AG08396 (cell line): ENCODE results near the gene SEC31B.

Experiments
- DNase-seq: peaks from one replicate; pipeline ENCODE4 v3.0.0; 2012; ENCODE audit warnings: low spot score, mixed read lengths

Gene SEC31B

GRCh38 chr10:100519311-100520051 lies at the start of gene SEC31B:
Gene SEC31B (minus strand): TSS chr10:100519861. CDS start chr10:100516952, 2,909 bp downstream.
- DNase-seq = peak; percentile 37

DNA sequence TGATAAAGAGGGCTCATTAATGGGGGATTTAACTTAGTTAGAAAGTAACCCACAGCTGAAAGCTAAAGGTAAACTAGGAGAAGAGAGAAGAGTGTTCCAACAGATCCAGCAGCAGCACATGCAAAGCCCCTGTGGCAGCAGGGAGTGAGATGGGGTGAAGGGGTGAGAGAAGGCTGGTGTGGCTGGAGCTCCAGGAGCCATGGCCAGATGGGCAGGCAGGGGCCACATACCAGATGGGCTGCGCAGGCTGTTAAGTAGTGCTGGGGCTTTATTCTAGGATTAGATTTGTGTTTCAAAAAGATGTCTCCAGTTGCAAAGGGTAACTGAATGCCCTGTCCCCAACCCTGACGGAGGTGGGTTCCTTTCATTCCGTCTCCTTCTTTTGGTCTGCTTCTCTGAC lies 49.3 kb upstream of the SEC31B start:
- no peak for DNase-seq

GRCh38 chr10:100567826-100568225 lies 48.2 kb upstream of the SEC31B start:
- no peak for DNase-seq

DNA sequence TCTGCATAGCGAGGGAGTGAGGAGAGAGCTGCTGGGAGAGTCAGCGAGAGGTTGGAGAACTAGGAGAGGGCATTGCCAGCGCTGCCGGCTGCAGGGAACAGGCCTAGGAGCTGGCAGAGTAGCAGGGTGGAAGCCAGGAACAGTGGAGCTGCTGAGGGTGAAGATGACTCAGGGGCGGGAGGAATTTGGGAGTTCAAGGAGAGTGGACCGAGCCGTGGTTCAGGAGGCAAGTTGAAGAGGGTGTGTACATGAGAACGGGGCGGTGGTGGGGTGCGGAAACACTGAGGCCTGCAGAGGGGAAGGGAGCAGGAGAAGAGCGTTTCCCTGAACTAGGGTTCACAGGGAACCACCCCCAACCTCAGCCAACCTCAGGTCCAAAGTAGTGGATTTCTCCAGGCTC lies 47.6 kb upstream of the SEC31B start:
- no peak for DNase-seq

- no peak for DNase-seq
Measured at GRCh38 chr10:100566561-100566960, 46.9 kb upstream of the SEC31B start.

DNA sequence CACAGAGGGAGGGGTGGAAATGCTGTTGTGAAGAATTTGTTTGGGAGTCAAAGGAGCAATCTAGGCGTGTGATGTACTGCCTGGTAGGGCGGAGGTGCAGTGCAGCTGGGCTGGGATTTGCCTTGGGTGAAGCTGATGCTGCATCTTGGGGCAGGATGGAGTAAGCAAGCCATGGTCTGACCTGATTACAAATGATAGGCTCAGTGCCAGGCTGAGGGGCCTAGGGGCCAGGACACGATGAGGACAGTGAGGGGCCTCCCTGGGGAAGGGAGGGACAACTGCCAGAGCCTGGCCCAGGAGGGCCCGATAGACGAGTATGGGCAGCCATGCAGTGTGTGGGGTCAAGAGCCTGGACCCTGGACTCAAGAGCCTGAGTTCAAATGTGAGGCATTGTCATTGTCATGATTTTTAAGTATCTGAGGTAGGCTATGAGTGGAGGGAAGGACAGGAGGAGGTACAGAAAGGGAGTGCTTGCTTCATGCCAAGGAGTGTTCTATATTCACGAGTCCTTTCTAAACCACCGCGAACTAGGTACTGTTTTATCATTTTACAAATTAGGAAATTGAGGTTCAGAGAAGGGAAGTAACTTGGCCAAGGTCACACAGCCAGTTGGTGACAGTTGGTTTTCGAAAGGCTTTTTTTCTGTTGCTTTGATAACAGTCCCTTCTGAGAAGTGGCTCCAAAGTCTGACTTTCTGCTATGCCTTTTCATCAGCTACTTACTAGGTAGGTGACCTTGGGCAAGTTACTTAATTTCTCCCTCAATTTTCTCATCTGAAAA lies 45.7 kb upstream of the SEC31B start:
- no peak for DNase-seq

GRCh38 chr10:100562008-100562672 lies 42.5 kb upstream of the SEC31B start:
- DNase-seq = peak; percentile 75

DNA sequence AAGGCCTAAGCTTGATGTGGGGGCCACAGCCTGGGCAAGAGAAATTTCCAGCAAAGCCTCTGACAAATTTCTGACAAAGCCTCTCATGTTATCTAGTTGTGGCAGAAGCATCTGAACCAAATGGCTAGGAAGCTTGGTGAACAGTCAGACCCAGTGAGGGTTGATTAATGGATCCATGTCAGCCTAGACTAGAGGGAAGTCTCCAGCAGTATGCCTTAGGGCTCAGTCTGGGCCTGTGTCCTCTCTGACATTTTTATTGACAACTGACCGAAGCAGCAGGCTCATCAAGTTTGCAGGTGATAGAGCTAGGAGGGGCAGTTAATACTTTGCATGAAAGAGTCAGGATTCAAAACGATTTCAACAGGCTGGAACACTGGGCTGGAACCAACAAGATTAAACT lies 41.3 kb upstream of the SEC31B start:
- DNase-seq = no peak

DNA sequence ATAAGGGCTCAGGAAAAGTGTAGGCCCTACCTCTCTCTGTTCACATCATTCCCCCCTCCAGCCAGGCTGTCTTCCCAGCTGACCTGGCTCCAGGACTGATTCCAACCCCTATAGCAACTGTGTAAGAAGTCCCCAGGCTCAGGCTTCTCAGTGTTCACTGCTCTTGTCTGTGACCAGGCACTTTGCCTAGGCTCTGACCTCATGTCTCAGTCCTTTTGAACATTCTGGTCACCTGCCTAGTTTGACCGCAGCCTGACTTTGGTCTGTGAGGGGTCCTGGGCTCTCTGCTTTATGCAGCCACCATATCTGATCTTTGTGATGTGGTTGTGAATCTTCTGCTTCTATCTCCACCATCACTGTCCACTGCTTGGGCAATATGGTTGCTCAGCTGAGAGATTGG lies 40.6 kb upstream of the SEC31B start:
- DNase-seq = no peak

GRCh38 chr10:100554902-100555301 lies 35.2 kb upstream of the SEC31B start:
- no peak for DNase-seq

DNA sequence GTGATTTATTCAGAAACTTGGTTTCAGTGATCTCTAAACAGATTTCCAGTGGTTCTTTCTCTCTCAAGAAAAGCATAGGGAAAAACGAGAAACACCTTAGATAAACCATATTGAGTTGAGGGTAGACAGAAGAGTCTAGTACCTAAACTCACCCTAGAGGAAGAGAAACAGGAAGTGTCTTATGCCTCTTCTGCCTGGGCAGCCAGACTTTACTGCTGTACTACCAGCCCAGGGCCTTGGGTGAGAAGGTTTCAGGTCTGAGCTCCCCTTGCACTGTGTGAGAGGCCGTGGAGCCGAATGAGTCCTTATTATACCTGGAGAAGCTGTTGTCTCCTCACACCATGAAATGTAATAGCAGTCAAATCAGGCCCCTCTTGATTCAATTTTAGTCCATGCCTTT lies 34.3 kb upstream of the SEC31B start:
- DNase-seq = no peak

DNA sequence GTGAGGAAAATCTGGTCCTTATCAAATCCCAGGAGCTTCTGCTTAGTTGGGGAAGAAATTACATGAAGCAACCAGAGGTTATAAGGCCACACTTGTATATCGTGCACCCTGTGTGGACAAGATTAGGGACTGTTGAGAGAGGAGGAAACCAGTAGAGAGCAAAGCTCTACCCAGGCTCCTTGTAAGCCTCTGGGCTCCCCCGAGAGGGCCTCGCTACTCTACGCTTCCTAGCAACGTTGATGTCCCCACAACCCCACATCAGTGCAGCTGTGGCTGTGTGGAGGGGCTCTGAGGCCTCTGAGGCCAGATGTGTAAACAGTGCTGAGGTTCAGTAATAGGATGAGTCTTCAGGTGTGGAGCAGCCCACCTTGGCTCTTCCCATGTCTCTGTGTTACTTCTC lies 32.1 kb upstream of the SEC31B start:
- DNase-seq = no peak

GRCh38 chr10:100551196-100551595 lies 31.5 kb upstream of the SEC31B start:
- DNase-seq = no peak

- no peak for DNase-seq
Measured at GRCh38 chr10:100544950-100545349, 25.3 kb upstream of the SEC31B start.

GRCh38 chr10:100537475-100537874 lies 17.8 kb upstream of the SEC31B start:
- no peak for DNase-seq

DNA sequence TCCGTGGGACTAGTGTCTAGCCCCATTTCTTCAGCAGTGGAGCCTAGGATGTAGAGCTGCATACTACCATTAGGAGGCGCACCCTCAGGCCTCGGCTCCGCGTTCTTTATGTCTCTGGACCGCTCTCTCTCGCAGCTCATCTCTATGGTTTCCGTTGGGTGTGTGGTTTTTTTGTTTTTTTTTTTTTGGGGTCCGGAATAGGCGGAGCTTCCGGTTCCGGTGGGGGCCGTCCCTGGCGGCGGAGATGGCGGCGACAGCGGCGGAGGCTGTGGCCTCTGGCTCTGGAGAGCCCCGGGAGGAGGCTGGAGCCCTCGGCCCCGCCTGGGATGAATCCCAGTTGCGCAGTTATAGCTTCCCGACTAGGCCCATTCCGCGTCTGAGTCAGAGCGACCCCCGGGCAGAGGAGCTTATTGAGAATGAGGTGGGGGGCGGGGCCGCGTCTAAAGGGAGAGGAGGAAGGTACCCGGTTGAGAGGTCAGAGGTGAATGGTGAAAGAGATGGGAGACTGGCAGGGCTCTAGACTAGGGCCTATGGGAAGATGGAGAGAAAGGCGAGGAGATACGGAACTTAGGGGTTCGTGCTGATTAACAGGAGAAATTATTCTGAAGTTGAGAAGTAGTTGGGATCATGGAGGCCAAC lies 16.2 kb upstream of the SEC31B start, which contains the start of gene HIF1AN:
Gene HIF1AN, plus strand, starts transcription at position 229 of the 639 bp plus-strand sequence. Its CDS starts 16 bp downstream, at position 245.
- DNase-seq = peak; percentile 96

DNA sequence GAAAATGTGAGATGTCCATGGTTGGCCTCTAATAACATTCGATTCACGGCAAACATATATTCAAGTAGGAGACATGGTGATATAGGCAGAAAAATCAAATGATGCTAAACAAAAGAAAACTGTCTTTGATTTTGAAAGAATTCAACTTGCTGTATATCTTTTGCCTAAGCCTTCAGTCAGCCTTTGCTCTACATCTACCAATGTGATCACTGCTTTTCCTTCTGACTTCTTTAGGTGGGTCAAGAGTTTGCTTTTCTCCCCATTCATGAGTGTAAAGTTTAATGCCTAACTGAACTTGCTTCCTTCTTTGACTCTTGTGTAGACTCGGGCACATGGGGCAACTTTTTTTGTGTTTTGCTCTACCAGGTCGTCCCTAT lies 15.7 kb upstream of the SEC31B start:
- no peak for DNase-seq

DNA sequence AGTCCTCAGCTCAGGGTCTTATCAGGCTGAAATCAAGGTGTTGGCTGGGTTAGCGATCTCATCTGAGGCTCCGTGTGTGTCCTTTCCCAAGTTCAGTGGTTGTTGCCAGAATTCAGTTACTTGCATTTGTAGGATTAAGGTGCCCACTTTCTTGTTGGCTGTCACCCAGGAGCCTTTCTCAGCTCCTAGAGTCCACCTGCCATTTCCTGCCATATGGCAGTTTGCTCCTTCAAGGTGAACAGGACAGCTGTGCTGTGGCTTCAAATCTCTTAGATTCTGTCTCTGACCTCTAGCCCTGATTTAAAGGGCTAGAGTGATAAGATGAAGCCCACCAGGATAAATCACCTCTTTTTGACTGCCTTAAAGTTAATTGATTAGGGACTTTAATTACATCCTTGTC lies 15.1 kb upstream of the SEC31B start:
- DNase-seq = no peak

DNA sequence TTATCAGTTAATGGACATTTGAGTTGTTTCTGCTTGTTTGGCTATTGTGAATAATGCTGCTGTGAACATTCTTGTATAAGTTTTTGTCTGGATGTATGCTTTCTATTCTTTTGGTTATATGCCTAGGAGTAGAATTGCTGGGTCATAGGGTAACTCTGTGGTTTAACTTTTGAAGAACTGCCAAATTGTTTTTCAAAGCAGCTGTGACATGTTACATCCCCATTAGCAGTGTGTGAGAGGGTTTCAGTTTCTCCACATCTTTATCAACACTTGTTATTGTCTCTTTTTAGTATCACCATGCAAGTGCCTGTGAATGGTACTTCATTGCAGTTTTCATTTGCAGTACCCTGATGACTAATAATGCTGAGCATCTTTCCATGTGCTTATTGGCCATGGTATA lies 12.1 kb upstream of the SEC31B start:
- DNase-seq = no peak

DNA sequence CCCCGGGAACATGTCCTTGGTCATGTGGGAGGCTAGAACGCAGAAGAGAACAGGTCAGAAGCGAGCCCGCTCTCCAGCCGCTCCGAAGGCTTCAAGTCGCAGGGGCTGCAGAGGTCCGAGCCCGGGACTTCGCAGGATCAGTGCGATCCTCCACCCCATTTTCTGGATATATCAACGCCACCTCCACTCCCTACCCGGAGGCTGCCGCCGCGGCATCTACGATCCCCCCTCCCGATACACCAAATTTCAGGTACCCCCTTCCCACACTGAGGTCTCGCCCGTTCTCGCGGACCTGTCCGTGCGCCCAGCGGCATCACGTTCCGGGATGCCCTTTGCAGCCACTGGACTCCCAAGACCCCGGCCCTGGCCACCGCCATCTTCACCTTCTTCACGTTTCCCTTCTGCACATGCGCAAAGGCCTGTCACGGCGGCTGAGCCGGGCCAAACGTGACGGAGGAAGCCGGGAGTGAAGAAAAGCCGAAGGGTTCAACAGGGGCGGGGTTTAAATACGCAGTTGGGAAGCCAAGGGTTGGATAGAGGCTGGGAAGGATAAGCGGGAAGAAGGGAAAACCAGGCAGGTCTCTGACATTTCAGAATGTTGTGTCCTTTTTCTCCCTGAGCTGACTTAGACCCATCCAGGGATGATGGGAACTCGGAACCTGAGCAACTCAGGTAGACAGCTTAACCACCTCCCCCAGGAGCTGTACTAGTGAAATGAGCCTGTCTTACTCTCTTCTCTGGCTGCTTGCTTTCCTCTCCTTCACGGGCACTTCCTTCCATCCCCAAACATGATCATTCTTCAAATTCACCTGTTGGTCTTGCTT lies 10.0 kb upstream of the SEC31B start, which contains the start of gene NDUFB8:
Gene NDUFB8, minus strand, starts transcription at position 397 of the 824 bp plus-strand sequence. Its CDS starts 20 bp downstream, at position 377.
- peak; percentile 90 for DNase-seq

DNA sequence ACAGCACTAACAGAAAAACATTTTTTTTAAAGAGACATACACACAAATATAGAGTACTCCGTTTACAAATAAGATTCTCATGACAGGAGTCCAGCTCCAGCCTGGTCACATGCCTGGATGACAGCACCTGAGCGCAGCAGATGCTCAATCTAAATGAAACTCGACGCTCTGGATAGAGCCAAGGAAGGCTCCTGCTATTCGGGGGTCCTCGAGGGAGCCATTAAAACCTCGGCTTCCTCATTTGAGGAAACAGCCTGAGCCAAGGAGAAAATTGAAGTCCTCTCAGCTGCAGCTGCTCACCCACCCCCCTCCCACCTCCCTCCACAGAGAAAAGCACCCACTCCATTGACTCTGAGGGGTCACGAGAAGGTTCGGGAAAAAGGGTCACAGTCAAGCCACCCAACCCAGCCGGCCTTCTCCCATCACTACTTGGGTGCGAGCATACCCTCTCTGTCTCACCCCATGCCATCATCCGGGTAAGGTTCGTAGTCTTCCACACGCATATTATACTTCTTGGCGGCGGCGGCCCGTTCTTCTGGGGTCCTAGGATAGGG lies 9.3 kb upstream of the SEC31B start:
- DNase-seq = no peak
